ENCODE measurements around the gene CEBPZOS.

CEBPZOS gene

DNA sequence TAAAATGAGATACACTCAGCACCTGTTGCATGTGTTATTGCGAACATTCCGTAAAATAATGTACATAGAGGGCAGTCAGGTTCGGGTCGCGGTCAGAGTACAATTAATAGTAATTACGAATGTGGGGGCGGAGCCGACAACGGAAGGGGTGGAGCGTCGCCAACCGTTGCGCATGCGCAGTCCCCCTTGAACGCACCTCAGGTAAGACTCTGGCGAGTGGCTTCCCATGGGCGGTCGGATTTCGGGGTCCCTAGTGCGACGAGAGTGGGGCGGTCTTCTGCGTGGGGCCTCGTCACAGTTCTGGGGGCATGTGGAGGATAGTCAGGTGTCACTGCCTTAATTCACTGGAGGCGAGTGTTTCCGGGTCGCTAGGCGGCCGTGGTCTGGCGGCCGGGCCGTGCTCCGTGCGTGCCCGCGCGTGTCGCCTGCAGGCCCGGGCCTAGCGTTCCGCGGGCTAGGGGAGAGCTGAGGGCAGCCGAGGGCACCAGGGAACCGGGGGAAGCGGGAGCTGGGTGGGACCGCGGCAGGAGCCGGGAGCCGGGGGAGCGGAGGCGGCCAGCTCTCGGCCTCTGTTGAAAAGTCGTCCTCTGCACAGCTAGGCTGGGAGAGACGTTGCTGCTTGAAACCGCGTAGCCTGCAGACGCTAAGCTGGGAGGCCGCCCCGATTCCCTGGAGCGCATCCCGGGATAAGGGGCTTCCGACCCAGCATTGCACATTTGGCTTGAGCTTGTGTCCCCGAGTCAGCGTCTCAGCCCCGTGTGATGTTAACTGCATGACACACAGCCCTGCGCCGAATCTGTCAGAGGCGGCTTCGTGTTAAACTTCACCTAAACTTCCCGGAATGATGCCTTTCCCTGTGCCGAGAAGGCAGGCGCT is at the start of gene CEBPZOS:
Gene CEBPZOS (plus strand): TSS at position 177 of the 876 bp plus-strand sequence. CDS start 3,209 bp downstream, outside the sequence.
- DNase-seq (ENCODE audit: low spot score) = peak; percentile 77

DNA sequence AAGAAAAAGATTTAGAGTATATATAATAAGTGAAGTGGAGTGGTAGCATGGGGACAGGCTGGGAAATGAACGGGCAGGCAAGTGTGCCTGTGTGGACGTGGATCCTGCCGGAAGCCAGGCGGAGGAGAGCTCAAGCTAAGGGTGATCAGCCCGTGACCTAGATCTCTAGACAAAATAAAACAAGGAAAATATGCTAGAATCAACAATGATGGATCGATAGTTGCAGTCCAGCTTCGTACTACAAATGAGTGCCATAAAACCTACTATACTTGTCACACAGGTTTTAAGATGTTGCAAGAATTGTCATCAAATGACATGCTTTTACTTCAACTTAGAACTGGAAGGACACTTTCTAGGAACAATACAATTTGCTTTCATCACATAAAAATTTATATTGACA is 48.0 kb upstream of the CEBPZOS start:
- DNase-seq (ENCODE audit: low spot score) = peak; percentile 36

DNA sequence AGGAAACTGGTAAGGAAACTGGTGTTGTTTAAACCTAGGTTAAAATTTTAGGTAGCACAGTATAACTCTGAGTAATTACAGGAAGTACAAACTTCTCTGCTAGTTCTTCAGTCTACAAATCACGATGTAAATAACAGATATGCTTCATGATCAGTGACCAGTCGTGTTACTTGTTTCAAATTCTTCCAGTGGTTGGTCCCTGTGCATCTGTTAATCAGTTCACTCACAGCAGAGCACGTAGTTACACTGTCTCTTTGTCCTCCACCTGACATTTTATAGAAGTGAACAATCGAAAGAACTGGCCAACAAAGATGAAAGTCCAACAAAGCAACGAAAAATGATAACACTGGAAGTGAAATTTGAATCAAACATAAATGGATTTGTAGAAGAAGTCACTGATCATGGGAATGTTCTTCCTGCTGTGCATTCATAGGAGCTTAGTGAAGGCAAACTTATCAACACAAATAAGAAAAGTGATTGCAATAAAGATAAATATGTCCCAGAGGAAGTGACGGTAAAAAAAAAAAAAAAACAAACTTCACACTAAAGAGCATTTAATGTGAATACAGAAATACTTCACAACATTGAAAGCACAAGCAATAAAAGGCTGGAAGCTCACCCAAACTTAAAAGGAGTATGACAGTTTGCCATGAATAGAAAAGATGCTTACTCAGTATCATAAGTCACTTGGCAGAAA is 46.5 kb upstream of the CEBPZOS start:
- DNase-seq (ENCODE audit: low spot score) = peak; percentile 38

DNA sequence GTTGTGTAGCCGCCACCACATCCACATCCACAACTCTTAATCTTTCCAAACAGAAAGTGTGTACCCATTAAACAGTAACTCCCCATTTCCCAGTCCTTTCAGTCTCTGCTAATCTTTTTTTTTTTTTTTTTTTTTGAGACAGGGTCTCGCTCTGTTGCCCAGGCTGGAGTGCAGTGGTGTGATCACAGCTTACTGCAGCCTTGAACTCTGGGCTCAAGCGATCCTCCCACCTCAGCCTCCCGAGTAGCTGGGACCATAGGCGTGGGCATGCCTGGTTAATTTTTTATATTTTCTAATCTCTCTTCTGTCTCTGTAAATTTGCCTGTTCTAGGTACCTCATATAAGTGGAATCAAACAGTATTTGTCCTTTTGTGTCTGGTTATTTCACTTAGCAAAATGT is 43.1 kb upstream of the CEBPZOS start:
- no peak for DNase-seq (ENCODE audit: low spot score)

DNA sequence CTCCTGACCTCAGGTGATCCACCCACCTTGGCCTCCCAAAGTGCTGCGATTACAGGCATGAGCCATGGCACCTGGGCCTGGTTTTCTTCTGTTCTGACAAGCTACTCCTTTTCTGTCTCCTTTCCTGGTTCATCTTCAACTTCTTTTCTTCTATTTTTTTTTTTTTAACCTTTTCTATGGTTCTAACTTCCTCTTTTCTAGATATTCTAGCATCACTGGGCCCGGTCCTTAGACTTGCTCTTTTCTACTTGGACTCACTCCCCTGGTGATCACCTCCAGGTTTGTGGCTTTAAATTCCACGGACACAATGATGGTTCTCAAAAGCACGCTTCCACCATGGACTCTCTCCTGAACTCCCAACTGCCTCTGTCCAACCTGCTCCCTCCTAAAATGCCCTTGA is 41.5 kb upstream of the CEBPZOS start:
- no peak for DNase-seq (ENCODE audit: low spot score)

DNA sequence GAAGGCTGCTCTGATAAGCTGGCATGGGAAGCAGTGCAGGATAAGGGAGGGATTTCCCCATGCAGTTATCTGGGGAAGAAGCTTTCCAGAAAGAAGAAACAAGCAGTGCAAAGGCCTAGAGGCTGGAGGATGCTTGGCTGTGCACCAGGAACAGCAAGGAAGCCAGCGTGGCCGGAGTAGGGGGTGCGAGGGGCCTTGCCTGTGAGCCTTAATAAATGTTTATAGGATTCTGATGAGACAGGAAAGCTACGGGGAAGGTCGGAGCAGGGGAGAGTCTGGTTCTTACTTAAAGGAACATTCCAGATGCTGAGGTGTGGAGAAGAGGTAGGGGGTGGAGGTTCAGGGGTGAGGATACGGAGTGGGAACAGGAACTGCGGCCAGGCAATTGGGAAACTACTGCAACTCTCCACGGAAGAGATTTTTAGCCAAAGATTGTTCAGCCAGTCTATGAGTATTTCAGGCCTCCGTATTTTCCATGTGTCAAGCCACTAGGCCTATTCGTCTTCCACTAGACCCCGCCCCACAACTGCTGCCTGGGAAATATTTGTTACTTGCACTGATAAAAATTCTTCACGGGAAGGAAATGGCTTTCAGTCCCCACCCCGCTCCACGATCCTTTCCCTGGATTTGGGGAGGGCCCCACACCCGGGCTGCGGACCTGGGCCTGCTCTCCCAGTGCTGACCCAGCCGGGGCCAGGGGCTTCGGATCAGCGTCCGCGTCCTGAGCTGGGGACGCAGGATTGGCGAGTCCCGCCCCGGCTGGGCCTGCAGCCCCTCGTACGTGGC is 40.0 kb upstream of the CEBPZOS start:
- DNase-seq (ENCODE audit: low spot score) = peak; percentile 53

DNA sequence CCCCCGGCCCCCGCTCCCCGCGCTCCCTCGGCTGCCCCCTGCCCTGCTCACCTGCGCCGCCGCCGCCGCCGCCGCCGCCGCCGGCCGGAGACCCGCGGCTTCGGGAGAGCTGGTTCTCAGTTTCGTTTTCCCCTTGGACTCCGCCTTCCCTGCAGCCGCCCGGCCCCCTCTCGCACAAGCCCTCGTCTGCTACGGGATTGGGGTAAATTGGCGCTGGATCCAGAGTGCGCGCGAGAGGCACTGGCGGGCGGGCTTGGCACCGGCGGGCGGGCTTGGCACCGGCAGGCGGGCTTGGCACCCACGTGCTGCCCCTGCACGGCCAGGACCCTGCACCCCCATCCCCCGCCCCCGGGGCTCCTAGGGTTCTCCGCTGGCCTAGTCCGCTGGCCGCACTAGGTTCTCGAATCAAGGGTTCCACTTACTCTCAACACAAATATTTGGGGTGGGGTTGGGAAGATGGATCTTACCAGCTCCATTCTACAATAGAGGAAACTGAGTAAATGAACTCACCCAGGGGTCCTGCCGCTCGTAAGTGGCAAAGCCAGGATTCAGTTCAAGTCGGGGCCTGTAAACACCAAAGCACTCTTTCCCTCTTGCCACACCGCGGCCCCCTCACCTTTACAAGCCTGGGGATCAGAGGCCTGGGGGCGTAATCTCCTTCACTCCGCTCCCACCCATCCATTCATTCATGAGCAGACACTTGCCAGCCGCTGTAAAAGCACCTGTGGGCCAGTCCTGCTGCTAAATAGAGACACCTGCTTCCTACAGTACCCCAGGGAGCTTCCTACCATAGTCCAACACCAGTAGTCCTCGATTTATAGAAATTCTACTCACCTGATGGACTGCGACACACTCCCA is 39.2 kb upstream of the CEBPZOS start, which contains the start of gene EIF2AK2:
Gene EIF2AK2 (minus strand): TSS at position 124 of the 858 bp plus-strand sequence. CDS start 9,174 bp downstream, outside the sequence.
- DNase-seq (ENCODE audit: low spot score) = peak; percentile 93

DNA sequence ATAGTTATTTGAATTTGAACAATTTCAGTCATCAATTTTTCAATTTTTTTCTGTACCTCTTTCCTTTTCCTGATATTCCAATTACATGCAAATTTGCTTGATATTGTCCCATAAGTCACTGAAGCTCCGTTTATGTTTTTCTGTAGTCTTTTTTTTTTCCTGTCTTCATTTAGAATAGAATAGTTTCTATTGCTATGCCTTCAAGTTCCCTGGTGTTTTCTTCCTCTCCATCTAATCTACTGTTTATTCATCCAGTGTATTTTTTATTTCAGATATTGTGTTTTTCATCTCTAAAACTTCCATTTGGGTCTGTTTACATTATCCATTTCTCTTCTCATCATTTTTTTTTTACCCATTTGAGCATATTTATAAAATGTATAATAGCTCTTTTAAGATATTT is 31.5 kb upstream of the CEBPZOS start:
- DNase-seq (ENCODE audit: low spot score) = no peak

DNA sequence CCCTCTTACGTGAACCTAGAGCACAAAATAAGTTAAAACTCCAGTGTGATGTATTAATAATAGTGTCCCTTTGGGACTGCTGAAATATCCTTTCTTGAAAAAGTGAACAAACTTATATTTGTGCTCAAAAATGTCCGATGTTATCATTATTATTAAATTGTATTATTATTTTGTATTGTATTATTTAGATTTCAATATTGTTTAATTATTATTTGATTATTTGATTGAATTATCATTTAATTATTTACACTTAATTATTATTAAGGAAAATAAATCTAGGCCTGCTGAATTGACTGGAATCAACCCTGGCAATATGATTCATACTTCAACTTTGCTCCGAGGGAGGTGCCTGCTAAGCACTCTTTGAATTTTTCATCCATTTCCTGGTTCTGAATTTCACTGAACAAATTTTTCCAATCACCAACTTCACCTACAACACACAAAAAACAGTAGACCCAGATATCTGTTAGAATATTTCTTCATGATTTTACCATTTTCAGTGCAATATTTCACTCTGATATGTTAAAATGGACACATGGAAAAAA is 28.6 kb upstream of the CEBPZOS start:
- no peak for DNase-seq (ENCODE audit: low spot score)

DNA sequence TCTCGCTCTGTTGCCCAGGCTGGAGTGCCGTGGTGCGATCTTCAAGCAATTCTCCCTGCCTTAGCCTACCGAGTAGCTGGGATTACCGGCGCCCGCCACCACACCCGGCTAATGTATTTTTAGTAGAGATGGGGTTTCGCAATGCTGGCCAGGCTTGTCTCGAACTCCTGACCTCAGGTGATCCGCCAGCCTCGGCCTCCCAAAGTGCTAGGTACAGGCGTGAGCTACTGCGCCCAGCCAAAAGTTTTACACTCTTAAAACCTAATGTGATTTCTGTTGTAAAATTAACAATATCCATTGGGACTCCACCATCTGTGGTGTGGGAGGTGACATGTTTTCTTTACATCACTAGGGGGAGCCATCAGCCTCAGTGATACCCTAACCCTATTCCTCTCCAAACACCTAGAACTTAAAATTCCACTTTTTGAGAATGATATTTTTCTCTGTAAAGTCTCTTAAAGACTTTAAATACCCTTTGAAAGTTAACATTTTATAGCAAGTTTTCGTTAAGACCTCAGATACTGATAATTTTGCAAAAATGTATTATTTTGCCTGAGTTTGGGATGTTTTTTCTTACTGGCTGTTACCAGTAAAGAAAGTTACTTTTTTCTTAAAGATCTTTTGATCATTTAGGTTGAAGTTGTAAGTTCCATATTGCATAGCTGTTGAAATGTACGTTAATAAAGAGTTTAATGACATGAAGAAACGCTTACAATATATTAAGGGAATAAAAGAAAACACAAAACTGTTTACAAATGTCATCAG is 27.9 kb upstream of the CEBPZOS start:
- DNase-seq (ENCODE audit: low spot score) = peak; percentile 71

DNA sequence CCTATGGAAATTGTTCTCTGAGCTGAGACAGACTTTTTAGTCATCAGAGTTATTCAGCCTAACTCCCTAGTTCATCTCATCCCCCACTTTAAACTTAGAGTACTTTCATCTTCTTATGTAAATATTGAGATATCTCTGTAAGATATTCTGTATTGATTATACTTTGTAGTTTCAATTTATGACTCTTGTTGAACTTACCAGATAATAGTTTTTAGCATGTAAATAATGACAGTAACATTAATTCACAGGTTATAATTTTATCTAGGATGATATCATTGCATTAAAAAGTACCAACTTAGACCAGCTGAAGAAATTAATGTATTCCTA is 24.7 kb upstream of the CEBPZOS start:
- no peak for DNase-seq (ENCODE audit: low spot score)

DNA sequence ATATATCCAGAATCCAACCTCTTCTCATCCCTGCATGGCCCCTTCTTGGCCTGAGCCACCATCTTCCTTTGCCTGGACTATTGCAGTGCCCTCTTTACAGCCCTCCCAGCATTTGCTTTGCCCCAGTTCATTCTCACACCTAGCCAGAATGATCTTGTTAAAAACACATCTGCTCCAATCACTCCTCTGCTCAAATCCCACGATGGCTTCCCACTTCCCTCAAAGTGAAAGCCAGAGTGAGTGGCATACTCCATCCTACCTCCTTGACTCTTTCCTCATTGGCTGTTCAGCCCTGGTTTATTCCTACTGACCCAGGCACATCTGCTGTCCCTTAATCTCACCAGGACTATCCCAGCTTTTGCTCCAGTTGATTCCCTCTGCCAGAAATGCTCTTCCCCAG is 22.6 kb upstream of the CEBPZOS start:
- DNase-seq (ENCODE audit: low spot score) = no peak

DNA sequence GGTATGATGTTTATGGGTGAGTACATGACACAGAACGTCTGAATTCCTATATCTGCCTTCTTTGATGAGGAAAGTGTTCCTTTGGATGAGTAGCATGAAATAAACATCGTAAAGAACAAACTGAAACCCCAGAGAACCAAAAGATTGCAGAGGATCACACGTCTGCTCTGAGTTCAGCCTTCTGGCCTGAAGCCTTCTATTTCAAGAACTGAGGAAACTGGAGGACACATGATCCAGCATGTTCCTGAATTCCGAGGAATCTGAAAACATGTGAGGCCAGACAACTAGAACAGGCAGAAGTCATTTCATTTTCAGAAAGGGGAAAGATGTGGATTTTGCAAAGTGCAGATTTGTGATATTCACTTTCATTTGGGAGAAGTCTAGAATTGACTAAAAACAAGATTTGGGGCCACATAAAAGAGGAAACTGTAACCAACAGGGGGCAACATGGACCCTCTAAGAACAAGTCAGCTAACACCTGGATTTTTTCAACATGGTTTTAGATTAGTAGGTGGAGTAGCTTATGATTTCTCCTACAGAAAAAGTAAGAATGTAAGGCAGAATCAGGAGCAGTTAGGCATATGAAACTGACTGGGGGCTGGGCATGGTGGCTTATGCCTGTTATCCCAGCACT is 16.2 kb upstream of the CEBPZOS start:
- DNase-seq (ENCODE audit: low spot score) = no peak

DNA sequence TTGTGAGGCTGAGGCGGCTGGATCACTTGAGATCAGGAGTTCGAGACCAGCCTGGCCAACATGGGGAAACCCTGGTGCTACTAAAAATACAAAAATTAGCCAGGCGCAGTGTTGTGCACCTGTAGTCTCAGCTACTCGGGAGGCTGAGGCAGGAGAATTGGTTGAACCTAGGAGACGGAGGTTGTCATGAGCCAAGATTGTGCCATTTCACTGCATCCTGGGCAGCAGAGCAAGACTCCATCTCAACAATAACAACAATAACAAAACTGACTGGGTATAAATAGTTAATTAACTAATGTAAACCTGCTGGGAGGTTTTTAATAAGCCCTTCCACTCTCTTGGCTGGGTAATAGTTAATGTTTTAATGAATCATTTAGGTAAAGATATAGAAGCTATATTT is 15.7 kb upstream of the CEBPZOS start:
- no peak for DNase-seq (ENCODE audit: low spot score)

DNA sequence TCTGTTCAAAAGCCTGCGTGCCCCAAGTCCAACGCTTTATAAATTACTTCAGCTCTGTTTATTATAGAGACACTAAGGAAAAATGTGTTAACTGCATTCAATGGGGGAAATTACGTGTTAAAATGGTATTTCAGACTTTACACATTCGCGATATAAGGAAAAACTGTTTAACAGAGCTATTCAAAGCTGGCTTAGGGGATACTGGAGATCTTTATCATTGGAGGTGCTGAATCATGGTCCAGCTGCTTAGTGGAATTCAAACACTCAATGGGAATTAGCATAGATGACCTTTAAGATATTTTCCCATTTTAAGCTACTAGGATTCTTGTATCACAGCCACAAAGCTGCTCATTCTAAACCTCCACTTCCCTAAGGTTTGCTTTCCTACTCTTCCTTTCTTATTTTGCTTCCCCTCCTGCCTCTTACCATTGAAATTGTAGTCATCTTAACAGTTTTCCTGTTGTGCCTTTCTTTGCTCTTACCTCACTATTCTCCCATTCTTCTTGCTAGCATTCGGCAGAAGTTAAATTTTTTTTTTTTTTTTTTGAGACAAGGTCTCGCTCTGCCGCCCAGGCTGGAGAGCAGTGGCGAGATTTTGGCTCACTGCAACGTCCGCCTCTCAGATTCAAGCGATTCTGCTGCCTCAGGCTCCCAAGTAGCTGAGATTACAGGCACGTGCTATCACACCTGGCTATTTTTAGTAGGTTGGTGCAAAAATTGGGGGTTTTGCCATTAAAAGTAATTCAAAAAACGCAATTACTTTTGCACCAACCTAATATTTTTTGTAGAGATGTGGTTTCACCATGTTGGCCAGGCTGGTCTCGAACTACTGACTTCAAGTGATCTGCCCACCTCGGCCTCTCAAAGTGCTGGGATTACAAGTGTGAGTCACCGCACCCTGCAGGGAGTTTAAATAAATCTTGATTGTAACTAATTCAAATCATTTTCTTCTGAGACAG is 14.3 kb upstream of the CEBPZOS start:
- no peak for DNase-seq (ENCODE audit: low spot score)

DNA sequence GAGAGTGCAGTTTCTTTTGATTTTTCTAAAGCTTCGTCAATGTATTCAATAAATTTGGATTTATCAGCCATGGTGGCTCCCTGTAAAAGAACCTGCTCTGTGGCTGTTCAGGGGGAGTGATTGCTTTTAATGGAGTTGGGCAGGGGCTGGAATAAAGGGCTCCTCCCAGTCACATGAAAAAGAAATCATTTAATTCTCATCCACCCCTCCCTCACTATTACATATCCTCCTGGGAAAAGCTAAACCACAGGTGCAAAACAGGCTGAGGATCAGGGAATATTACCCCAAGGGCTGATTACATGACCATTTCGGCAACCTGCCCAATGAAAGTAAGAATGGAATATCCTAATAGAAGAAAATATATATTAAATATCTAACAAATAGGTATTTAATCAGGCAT is 7.7 kb upstream of the CEBPZOS start, which contains the start of gene SULT6B1:
Gene SULT6B1 (minus strand): TSS at position 101 of the 400 bp plus-strand sequence. CDS start 30 bp downstream, at position 71.
- no peak for DNase-seq (ENCODE audit: low spot score)

DNA sequence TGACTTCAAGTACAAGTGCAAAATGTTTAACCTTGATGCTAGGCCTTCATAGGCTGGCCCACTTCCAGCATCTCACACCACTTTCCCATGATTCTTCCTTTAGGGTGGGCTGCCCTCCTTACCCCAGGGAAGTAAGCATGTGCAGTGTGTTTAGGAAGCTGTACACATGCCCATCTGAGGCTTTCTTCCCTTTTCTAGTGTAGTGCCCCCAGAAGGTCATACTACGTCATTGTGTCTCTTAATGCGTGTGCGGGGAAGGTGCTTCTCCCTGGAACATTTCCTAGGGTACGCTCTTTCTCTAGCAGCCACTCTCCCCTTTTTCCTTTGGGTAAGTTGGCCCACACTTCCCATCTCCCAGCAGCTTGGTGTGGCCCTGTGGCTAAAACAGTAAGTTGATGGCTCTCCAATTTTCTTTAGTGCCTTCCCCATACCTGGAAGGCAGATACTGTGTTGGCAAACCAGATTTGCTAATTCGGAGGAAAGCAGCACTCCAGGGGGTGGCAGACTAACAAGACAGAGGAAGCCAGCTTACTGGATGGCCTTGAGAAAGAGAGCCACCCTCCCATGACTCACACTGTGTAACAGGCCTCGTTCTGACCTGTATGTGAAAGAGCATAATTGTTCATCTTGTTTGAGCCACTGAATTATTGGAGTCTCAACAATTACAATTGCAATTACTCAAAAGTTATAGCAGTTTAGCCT is 6.7 kb upstream of the CEBPZOS start:
- no peak for DNase-seq (ENCODE audit: low spot score)

DNA sequence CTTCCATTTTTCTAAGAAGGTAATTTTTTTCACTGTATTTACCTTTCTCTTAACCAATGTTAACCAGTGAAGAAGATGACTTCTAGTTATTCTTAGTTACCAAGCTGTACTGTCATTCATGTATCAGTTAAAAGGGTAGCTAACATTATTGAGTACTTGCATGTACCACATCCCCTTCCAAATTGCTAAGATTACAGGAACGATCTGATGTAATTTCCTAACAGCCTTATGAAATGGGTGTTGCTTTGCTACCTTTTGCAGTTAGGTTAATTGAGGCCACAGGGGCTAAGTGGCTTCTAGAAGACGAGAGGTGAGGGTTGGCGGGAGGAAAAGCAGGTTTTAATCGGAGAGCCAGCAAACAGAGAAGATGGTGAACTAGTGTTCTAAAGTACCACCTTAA is 6.0 kb upstream of the CEBPZOS start:
- DNase-seq (ENCODE audit: low spot score) = no peak

Measured in HuH-7 (cell line).